RWPE1 (cell line): Measurements from ENCODE around the gene WLS.

Experiments used
- CTCF ChIA-PET: fragments of 350-600 bp; sonication (Branson Sonifier 250); formaldehyde crosslinking; extraction: SDS; loops from one replicate; lab custom pipeline; 2021; lab: Yijun Ruan, JAX
- POLR2A ChIA-PET: fragments of 400-600 bp; formaldehyde crosslinking; extraction: SDS; loops from one replicate; lab custom pipeline; 2020; ENCODE audit warnings: antibody characterized with exemption; ENCODE audit not compliant: low non-redundant PET; lab: Yijun Ruan, JAX
- DNase-seq: peaks from one replicate; pipeline ENCODE4 v3.0.0; 2012; ENCODE audit warnings: low spot score
- H3K27ac ChIP-seq: fragments of 450-650 bp; 2 replicates; pipeline ENCODE4 v1.5.1; 2017
- TF ChIP-seq, protein P1 (sequence below): fragments of 450-650 bp; conservative IDR thresholded peaks from 2 replicates; pipeline ENCODE4 v1.5.1; 2017; ENCODE audit warnings: low read depth, mild to moderate bottlenecking

WLS gene

DNA sequence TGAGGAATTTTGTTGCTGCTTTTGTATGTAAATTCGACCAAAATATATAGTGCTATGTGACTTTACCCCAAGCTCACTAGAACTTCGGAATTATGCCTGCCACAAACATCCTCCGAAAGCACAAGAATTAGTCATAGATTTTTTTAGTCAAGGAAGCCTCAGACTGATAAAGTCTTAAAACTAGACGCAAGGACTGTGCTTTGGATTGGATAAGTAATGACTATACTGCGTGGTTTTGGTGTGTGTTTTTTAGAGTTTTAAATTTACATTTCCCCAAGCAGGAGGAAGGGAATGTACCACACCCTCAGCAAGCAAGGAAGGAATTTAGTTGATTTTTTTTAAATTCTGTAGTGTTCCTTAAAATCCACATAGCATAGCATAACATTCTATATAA is 10.3 kb downstream of the WLS start:
- DNase-seq = peak; percentile 11
- POLR2A ChIA-PET = interaction anchor here (1.0 kb wide), 1 partner anchor 9 kb away, joined by 3 read pairs; no protein-coding TSS in a partner anchor
- H3K27ac ChIP-seq = no peak overlapping the region
- TF ChIP-seq, protein P1, sequence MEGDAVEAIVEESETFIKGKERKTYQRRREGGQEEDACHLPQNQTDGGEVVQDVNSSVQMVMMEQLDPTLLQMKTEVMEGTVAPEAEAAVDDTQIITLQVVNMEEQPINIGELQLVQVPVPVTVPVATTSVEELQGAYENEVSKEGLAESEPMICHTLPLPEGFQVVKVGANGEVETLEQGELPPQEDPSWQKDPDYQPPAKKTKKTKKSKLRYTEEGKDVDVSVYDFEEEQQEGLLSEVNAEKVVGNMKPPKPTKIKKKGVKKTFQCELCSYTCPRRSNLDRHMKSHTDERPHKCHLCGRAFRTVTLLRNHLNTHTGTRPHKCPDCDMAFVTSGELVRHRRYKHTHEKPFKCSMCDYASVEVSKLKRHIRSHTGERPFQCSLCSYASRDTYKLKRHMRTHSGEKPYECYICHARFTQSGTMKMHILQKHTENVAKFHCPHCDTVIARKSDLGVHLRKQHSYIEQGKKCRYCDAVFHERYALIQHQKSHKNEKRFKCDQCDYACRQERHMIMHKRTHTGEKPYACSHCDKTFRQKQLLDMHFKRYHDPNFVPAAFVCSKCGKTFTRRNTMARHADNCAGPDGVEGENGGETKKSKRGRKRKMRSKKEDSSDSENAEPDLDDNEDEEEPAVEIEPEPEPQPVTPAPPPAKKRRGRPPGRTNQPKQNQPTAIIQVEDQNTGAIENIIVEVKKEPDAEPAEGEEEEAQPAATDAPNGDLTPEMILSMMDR = no peak
- CTCF ChIA-PET = interaction anchor here (0.6 kb wide), 1 partner anchor 372 kb away, joined by 4 read pairs; no protein-coding TSS in a partner anchor

DNA sequence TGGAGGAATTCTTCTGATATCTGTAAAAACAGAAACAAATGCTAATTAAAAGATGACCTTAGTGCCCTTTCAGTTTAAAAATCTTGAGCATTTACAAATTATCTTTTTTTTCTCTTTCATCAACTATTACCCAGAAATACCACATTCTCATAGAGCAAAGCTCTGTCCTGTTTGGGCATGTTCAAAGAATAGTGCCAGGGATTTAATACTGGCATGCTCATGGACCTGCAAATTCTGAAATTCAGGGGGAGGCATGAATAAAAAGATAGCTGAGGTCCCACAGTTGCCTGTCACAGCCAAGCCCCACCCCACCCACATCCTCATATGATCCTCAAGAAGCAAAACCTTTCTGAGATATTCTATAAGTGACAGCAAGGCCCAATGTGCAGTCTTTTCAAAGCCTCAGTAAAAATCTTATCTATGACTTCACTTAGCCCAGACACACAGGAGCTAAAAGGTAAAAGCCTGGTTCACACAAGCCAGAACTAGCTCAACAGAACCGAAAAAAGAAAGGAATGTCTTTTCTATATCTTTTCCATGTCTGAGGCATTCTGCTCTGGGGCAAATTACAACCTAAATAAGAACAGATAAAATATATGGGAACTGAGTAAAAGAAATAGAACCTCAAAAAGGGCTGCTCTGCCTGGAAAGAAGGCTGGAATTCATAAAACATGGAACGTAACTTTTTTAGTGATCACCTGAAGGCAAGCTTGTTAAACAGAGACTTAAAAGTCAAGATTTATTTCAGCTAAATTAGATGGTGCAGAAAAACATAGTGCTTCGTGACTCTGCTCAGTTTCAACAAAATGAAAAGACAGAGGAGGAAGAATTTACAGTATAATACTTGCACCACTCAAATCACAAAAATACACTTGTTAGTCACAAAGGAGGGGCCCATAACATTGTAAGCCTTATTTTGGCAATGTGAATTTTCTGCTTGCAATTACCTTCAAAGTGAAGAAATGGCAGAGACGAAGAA is 11.0 kb downstream of the WLS start:
- CTCF ChIA-PET = no interaction called here

DNA sequence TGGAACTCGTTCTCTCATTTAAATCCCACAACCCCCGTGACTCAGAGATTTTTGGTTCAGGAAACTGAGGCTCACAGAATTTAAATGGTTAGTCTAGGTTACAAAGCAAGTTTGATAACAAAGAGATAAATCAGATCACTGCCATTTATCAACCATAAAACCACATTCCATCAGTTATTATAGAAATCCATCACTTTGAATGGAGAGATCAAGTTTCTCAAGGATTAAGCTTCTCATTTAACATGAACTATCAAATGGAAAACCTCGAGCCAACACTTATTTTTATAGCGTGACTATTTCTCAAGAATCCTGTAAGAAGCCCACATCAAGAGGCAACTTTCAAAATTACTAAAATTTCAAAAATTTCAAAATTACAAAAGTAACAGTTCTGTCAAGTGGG is 11.9 kb downstream of the WLS start:
- CTCF ChIA-PET = no interaction called here
- POLR2A ChIA-PET = no interaction called here
- no peak overlapping the region for H3K27ac ChIP-seq
- TF ChIP-seq, protein P1 = no peak
- no peak for DNase-seq

More for the DNA sequence above, 11.0 kb downstream of the WLS start:
- TF ChIP-seq, protein P1 = no peak
- no peak overlapping the region for H3K27ac ChIP-seq
- DNase-seq = peak; percentile 42
- POLR2A ChIA-PET = interaction anchor here (1.0 kb wide), 1 partner anchor 9 kb away, joined by 3 read pairs; no protein-coding TSS in a partner anchor

DNA sequence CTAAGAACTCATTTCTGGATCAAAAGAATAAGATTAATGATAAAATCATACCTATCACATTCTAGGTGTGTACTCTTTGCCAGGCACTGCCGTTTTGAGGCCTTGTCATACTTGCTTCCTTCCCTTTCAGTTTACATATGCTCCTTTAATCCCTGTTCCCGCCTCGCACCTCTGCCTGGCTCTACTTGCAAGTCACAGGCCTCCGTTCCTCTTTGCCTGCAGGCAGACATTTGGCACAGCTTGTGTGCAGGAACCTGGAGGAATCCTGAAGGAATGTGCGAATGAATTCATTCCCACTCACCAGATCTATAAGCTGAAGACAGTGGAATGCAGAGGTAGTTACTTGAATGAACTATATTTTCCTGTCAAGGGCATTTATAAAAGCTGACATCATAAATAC is 13.8 kb downstream of the WLS start:
- DNase-seq = peak; percentile 51
- TF ChIP-seq, protein P1 = no peak
- POLR2A ChIA-PET = interaction anchor here (0.6 kb wide), 1 partner anchor 14 kb away, joined by 4 read pairs; no protein-coding TSS in a partner anchor
- CTCF ChIA-PET = no interaction called here
- peak overlapping the region; percentile 74 for H3K27ac ChIP-seq

DNA sequence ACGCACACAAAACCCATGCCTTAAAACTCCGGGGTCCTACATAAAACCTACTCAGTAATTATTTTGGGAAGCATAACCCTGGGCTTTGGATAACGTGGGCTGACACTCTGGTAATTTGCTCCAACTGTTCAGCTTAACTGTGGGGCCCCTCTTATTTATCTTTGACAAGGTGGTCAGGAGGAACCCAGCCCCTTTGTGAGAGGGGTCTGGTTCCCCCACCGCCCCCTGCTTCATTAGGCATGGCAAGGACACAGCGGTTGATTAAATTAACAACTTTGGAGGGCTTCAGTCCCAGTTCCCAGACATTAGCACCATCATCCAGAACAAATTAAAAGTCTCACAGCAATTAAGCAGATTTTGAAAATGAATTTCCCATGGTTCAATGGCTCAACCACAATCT is 14.7 kb downstream of the WLS start:
- ChIA-PET CTCF (no interaction called here), POLR2A (no interaction called here)
- DNase-seq = no peak
- H3K27ac ChIP-seq = no peak overlapping the region
- TF ChIP-seq, protein P1 = no peak

DNA sequence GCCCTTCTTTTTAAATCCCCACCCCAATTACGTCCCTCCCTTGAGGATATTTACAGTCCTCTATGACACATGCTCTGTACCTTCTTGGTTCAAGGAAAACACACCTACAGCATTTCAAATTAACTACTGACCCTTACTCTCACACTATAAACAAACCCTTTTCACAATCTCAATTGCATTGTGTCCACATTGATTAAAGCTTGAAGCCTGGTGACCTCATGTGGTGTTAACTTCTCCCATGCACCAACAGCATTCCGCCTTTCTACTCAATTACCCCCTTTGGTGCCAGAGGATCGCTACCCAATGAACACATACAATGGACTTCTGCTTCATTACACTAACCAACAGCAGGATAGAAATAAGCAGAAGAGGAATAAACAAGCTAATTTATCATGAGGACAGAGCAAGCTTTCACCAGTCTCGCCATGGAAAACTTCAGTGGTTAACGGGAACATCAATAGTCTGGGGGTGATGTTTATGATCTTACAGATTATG is 15.2 kb downstream of the WLS start:
- DNase-seq = no peak
- POLR2A ChIA-PET = no interaction called here

More for the DNA sequence above, 15.2 kb downstream of the WLS start:
- CTCF ChIA-PET = no interaction called here
- TF ChIP-seq, protein P1 = no peak
- no peak overlapping the region for H3K27ac ChIP-seq
